Fibroblast of lung (primary cell): Measurements from ENCODE around the gene TES. TPM values are rescaled to one million over a fixed set of nuclear protein-coding genes. Genes with fewer than 3 reads are reported as not detected.

ENCODE experiments used
- DNase-seq, 2 donors: peaks; one replicate each; pipeline versions ENCODE4 v3.0.0 to v3.0.0-alpha.2; 2010; ENCODE audit warnings: low read depth in 2 of 2
- H2AFZ ChIP-seq: 2 replicates; pipeline ENCODE4 v1.5.1; 2012; ENCODE audit warnings: low read length, control low read depth, inconsistent platforms
- H3K27ac ChIP-seq: 2 replicates; pipeline ENCODE4 v1.5.1; 2011; ENCODE audit warnings: low read length, control low read depth; ENCODE audit not compliant: insufficient read depth
- H3K27me3 ChIP-seq: 2 replicates; pipeline ENCODE4 v1.5.1; 2011; ENCODE audit warnings: mild to moderate bottlenecking, low read length; ENCODE audit not compliant: control insufficient read depth, insufficient read depth
- H3K36me3 ChIP-seq: 2 replicates; pipeline ENCODE4 v1.5.1; 2011; ENCODE audit warnings: low read length; ENCODE audit not compliant: control insufficient read depth, insufficient read depth
- H3K4me1 ChIP-seq: 2 replicates; pipeline ENCODE4 v1.5.1; 2011; ENCODE audit warnings: low read length; ENCODE audit not compliant: control insufficient read depth, insufficient read depth; ENCODE audit errors: extremely low read depth
- H3K4me2 ChIP-seq: 2 replicates; pipeline ENCODE4 v1.5.1; 2011; ENCODE audit warnings: low read length, control low read depth; ENCODE audit not compliant: insufficient read depth; ENCODE audit errors: extremely low read depth
- H3K4me3 ChIP-seq, 4 experiments: fragments of 200-600 bp in 1 of 4; sonication (generic) in 1 of 4; replicated peaks in 1 of 4; 2 replicates each; pipeline ENCODE4 v1.5.1; 2011 to 2016; ENCODE audit warnings: low read length in 4 of 4, low read depth in 3 of 4, mild to moderate bottlenecking in 3 of 4, control low read depth in 2 of 4, inconsistent platforms in 1 of 4, mixed read lengths in 1 of 4; ENCODE audit not compliant: insufficient read depth in 1 of 4; ENCODE audit errors: control extremely low read depth in 1 of 4
- H3K79me2 ChIP-seq: 2 replicates; pipeline ENCODE4 v1.5.1; 2012; ENCODE audit warnings: mild to moderate bottlenecking, low read length, inconsistent platforms; ENCODE audit not compliant: control insufficient read depth, insufficient read depth
- H3K9ac ChIP-seq: 2 replicates; pipeline ENCODE4 v1.5.1; 2011; ENCODE audit warnings: mild to moderate bottlenecking, low read length, control low read depth; ENCODE audit not compliant: insufficient read depth
- H3K9me3 ChIP-seq: 2 replicates; pipeline ENCODE4 v1.5.1; 2012; ENCODE audit warnings: low read depth, low read length; ENCODE audit not compliant: control insufficient read depth, insufficient read depth
- H4K20me1 ChIP-seq: 2 replicates; pipeline ENCODE4 v1.5.1; 2011; ENCODE audit warnings: low read length; ENCODE audit not compliant: control insufficient read depth, insufficient read depth; ENCODE audit errors: extremely low read depth
- CTCF ChIP-seq, 2 donors: IDR thresholded peaks in 1 of 2; conservative IDR thresholded peaks in 1 of 2; 1 replicate in 1 of 2; 2 replicates in 1 of 2; pipeline ENCODE4 v1.5.1; 2011 to 2012; ENCODE audit warnings: low read length in 2 of 2, control low read depth in 1 of 2, inconsistent platforms in 1 of 2, low read depth in 1 of 2, mild to moderate bottlenecking in 1 of 2
- EZH2 ChIP-seq: IDR thresholded peaks from 2 replicates; pipeline ENCODE4 v1.5.1; 2012; ENCODE audit warnings: low read length, control low read depth, mild to moderate bottlenecking; ENCODE audit errors: missing control alignments
- polyA plus RNA-seq, 2 donors: library from polyadenylated mRNA; depleted of rRNA in 1 of 2; stranded (reverse) in 1 of 2; unstranded in 1 of 2; fragments of >200 nt; gene quantifications; 2 replicates each; pipeline ENCODE4 v1.2.1, GENCODE V29; 2011 to 2012; ENCODE audit warnings: missing spikeins in 1 of 2
- total RNA-seq: library from RNA; depleted of rRNA; stranded (reverse); fragments of >200 nt; gene quantifications from 2 replicates; pipeline ENCODE4 v1.2.1, GENCODE V29; 2014

TES gene
- total and polyA plus RNA-seq, 2 donors (not counting 1 experiment from before 2014, with no cell fraction given), result 17.7 to 64.1 TPM

- no peaks in the 10 kb centered on the region for H4K20me1 ChIP-seq
- DNase-seq, result peak; percentile 58 to 67
Observed at GRCh38 chr7:116249969-116250553, 39.7 kb downstream of the TES start.

GRCh38 chr7:116251675-116252074 lies 41.3 kb downstream of the TES start:
- Histone ChIP-seq H3K4me2 (no peak overlapping the region), H3K36me3 (no peaks in the 10 kb centered on the region), H3K79me2 (no peaks in the 10 kb centered on the region), H3K27ac (no peak overlapping the region), H3K9me3 (no peaks in the 10 kb centered on the region), H3K9ac (no peak overlapping the region), H2AFZ (no peak overlapping the region), H3K27me3 (no peaks in the 10 kb centered on the region), H3K4me1 (no peaks in the 10 kb centered on the region), H4K20me1 (no peaks in the 10 kb centered on the region), H3K4me3 (no peak overlapping the region)
- TF ChIP-seq CTCF (conservative IDR thresholded peaks at IDR 0.05 in 1 of 2, IDR thresholded peaks at IDR 0.05 in 1 of 2; ENCODE audit: low read depth in 1 of 2, low read length in 2 of 2) (no peak), EZH2 (no peak)
- DNase-seq, result no peak

More at GRCh38 chr7:116249969-116250553, 39.7 kb downstream of the TES start:
- Histone ChIP-seq H3K4me3 (no peak overlapping the region), H3K27me3 (no peaks in the 10 kb centered on the region), H3K4me1 (no peaks in the 10 kb centered on the region), H3K36me3 (no peaks in the 10 kb centered on the region), H2AFZ (no peak overlapping the region), H3K9me3 (no peaks in the 10 kb centered on the region), H3K9ac (no peak overlapping the region), H3K79me2 (no peaks in the 10 kb centered on the region), H3K27ac (no peak overlapping the region), H3K4me2 (no peak overlapping the region)
- TF ChIP-seq EZH2 (no peak), CTCF (conservative IDR thresholded peaks at IDR 0.05 in 1 of 2, IDR thresholded peaks at IDR 0.05 in 1 of 2; ENCODE audit: low read depth in 1 of 2, low read length in 2 of 2) (peak; percentile 45 to 78)

- no peaks in the 10 kb centered on the region for H3K4me1 ChIP-seq
- H3K27ac ChIP-seq, result no peak overlapping the region
- no peak overlapping the region for H3K4me3 ChIP-seq
- H3K27me3 ChIP-seq, result no peaks in the 10 kb centered on the region
- no peak overlapping the region for H3K9ac ChIP-seq
- H3K9me3 ChIP-seq, result no peaks in the 10 kb centered on the region
- no peaks in the 10 kb centered on the region for H3K79me2 ChIP-seq
- no peak for DNase-seq
- no peak overlapping the region for H2AFZ ChIP-seq
- H4K20me1 ChIP-seq, result no peaks in the 10 kb centered on the region
- TF ChIP-seq EZH2 (no peak), CTCF (conservative IDR thresholded peaks at IDR 0.05 in 1 of 2, IDR thresholded peaks at IDR 0.05 in 1 of 2; ENCODE audit: low read depth in 1 of 2, low read length in 2 of 2) (no peak)
- no peaks in the 10 kb centered on the region for H3K36me3 ChIP-seq
- H3K4me2 ChIP-seq, result no peak overlapping the region
Observed at GRCh38 chr7:116252249-116252648, 41.9 kb downstream of the TES start.
